IPS-15b (cell line): Measurements from ENCODE around the gene NFX1.

ENCODE experiments used
- H3K27me3 ChIP-seq: one replicate; pipeline ENCODE4 v1.6.1; 2013; ENCODE audit warnings: low read length; ENCODE audit not compliant: control insufficient read depth, insufficient read depth
- H3K36me3 ChIP-seq: one replicate; pipeline ENCODE4 v1.6.1; 2013; ENCODE audit warnings: low read length; ENCODE audit not compliant: control insufficient read depth, insufficient read depth
- H3K4me1 ChIP-seq: one replicate; pipeline ENCODE4 v1.6.1; 2013; ENCODE audit warnings: mild to moderate bottlenecking, low read length; ENCODE audit not compliant: control insufficient read depth, insufficient read depth
- H3K4me3 ChIP-seq: one replicate; pipeline ENCODE4 v1.5.1; 2013; ENCODE audit warnings: low read depth, low read length
- H3K9ac ChIP-seq: one replicate; pipeline ENCODE4 v1.6.1; 2013; ENCODE audit warnings: low read depth, mild to moderate bottlenecking, low read length
- H3K9me3 ChIP-seq: one replicate; pipeline ENCODE4 v1.6.1; 2013; ENCODE audit warnings: mild to moderate bottlenecking, low read length; ENCODE audit not compliant: control insufficient read depth, insufficient read depth

NFX1 gene

GRCh38 chr9:33293782-33294181, 3.5 kb downstream of the NFX1 start:
- Histone ChIP-seq H3K36me3 (peaks cover 18% of the 10 kb centered on the region), H3K9ac (no peak overlapping the region), H3K9me3 (no peaks in the 10 kb centered on the region), H3K4me3 (no peak overlapping the region), H3K4me1 (no peaks in the 10 kb centered on the region), H3K27me3 (no peaks in the 10 kb centered on the region)

DNA sequence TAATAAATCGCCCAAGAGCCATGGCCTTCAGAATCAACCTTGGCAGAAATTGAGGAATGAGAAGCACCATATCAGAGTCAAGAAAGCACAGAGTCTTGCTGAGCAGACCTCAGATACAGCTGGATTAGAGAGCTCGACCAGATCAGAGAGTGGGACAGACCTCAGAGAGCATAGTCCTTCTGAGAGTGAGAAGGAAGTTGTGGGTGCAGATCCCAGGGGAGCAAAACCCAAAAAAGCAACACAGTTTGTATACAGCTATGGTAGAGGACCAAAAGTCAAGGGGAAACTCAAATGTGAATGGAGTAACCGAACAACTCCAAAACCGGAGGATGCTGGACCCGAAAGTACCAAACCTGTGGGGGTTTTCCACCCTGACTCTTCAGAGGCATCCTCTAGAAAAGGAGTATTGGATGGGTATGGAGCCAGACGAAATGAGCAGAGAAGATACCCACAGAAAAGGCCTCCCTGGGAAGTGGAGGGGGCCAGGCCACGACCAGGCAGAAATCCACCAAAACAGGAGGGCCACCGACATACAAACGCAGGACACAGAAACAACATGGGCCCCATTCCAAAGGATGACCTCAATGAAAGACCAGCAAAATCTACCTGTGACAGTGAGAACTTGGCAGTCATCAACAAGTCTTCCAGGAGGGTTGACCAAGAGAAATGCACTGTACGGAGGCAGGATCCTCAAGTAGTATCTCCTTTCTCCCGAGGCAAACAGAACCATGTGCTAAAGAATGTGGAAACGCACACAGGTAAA, 4.5 kb downstream of the NFX1 start:
- H3K36me3 ChIP-seq = peaks cover 18% of the 10 kb centered on the region
- H3K4me3 ChIP-seq = no peak overlapping the region
- H3K27me3 ChIP-seq = no peaks in the 10 kb centered on the region
- no peaks in the 10 kb centered on the region for H3K4me1 ChIP-seq
- no peaks in the 10 kb centered on the region for H3K9me3 ChIP-seq
- H3K9ac ChIP-seq = no peak overlapping the region

GRCh38 chr9:33295571-33295970, 5.3 kb downstream of the NFX1 start:
- H3K4me1 ChIP-seq = no peaks in the 10 kb centered on the region
- no peaks in the 10 kb centered on the region for H3K27me3 ChIP-seq
- H3K36me3 ChIP-seq = peaks cover 18% of the 10 kb centered on the region
- no peak overlapping the region for H3K9ac ChIP-seq
- no peak overlapping the region for H3K4me3 ChIP-seq
- H3K9me3 ChIP-seq = no peaks in the 10 kb centered on the region

DNA sequence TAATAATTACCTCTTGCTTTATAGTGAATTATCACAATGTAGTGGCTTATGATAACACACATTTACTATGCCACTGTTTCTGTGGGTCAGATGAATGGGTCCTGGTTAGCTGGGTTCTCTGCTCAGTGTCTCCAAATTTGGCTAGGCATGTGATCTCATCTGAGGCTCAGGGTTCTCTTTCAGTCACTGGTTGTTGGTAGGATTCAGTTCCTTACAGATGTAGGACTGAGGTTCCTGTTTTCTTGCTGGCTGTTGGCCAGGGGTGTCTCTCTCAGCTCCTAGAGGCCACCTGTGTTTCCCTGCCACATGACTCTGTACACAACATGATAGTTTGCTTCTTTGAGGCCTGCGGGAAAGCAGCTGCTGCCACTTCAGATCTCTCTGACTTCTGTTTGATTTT, 7.1 kb downstream of the NFX1 start:
- Histone ChIP-seq H3K27me3 (no peaks in the 10 kb centered on the region), H3K4me3 (no peak overlapping the region), H3K9me3 (no peaks in the 10 kb centered on the region), H3K9ac (no peak overlapping the region), H3K36me3 (peaks cover 18% of the 10 kb centered on the region), H3K4me1 (no peaks in the 10 kb centered on the region)

DNA sequence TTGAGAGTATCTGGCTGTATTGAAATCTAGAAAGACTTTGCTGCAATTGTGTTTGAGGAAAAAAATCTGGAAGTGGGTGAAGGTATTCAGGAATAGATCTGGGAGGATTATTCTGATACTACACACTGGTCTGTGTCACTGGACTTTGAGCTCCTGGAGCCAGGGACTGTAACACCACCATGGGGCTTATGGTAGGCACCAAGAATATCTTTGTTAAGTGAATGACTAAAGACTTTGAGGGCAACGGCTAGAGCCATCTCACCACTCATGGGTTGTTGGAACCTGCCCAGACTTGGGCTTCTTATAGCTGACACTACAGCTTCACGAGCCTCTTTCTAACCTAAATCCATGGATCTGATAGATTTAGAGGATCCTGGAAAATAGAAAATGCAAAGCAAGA, 10.2 kb downstream of the NFX1 start:
- Histone ChIP-seq H3K36me3 (peaks cover 25% of the 10 kb centered on the region), H3K4me3 (no peak overlapping the region), H3K9ac (no peak overlapping the region), H3K4me1 (no peaks in the 10 kb centered on the region), H3K9me3 (no peaks in the 10 kb centered on the region), H3K27me3 (no peaks in the 10 kb centered on the region)

GRCh38 chr9:33304362-33304761, 14.0 kb downstream of the NFX1 start:
- peaks cover 27% of the 10 kb centered on the region for H3K36me3 ChIP-seq
- H3K27me3 ChIP-seq = no peaks in the 10 kb centered on the region
- H3K4me1 ChIP-seq = no peaks in the 10 kb centered on the region
- no peaks in the 10 kb centered on the region for H3K9me3 ChIP-seq
- no peak overlapping the region for H3K9ac ChIP-seq
- no peak overlapping the region for H3K4me3 ChIP-seq

DNA sequence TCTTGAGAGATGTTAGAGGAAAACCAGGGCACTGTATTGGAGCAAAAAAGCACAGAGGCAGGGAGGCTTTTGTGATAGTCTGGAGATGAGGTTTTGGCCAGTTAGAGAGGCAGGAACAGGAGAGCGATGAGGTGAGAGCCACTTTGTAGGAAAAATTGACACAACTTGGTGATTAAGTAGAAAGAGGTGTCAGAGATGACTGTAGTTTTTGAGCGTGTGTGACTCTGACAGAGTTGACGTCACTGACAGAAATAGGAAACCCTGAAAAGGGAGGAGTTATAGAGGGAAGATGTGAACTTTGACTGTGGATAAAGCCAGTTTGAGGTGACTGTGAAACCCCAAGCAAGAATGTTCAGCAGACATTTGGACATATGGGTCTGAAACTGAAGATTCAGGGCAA, 15.7 kb downstream of the NFX1 start:
- no peaks in the 10 kb centered on the region for H3K9me3 ChIP-seq
- H3K9ac ChIP-seq = no peak overlapping the region
- H3K36me3 ChIP-seq = peaks cover 27% of the 10 kb centered on the region
- H3K27me3 ChIP-seq = no peaks in the 10 kb centered on the region
- no peaks in the 10 kb centered on the region for H3K4me1 ChIP-seq
- H3K4me3 ChIP-seq = no peak overlapping the region

DNA sequence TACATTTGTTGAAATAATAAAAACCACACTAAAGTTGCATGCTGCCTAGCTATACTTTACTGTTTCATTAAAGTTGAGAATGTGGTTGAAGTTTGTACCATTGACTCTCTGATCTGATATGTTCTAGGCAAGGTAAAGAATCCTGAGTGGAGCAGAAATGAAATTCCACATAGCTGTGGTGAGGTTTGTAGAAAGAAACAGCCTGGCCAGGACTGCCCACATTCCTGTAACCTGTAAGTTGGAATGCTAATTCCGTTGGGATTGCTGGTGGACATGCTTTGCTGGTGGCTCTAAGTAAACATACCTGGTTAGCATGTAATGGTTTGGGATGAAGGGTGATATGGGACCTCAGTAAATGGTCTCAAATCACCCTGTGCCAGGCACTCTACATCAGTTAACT, 16.8 kb downstream of the NFX1 start:
- Histone ChIP-seq H3K4me1 (no peaks in the 10 kb centered on the region), H3K4me3 (no peak overlapping the region), H3K9ac (no peak overlapping the region), H3K27me3 (no peaks in the 10 kb centered on the region), H3K9me3 (no peaks in the 10 kb centered on the region), H3K36me3 (peaks cover 27% of the 10 kb centered on the region)

DNA sequence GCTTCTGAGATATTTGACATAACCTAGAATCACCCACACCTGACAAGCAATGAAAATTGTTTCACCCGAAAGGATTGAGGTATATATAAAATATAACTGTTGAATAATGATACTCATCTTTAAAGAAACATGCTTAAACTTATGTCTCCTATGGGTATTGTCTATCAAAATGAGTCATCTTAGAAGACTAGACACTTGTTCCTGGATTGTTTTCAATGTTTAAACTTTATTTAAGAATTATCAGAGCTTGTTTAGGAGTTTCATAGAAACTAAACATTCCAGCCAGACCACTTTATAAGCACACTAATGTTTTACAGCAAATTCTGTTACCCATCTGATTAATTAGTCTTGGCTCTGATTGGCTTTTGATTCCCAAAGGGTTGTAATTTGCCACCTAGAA, 19.6 kb downstream of the NFX1 start:
- H3K4me3 ChIP-seq = no peak overlapping the region
- no peaks in the 10 kb centered on the region for H3K4me1 ChIP-seq
- no peaks in the 10 kb centered on the region for H3K9me3 ChIP-seq
- peaks cover 30% of the 10 kb centered on the region for H3K36me3 ChIP-seq
- H3K9ac ChIP-seq = no peak overlapping the region
- no peaks in the 10 kb centered on the region for H3K27me3 ChIP-seq

DNA sequence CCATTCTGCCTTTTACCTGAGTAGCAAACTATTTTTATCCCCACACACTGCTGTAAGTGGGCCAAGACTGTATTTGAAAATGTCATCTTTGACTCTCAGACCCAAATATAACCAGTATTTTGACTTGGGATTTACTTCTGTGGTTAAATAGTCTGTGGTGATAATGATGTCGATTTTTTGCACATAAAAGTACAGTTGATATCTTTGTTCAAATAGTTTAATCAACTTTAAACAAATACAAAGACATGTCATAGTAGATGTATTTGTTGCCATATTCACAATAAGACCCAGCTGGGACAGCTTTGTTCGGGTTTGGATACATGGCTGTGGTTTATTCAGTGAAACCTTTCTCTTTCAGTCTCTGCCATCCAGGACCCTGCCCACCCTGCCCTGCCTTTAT, 20.4 kb downstream of the NFX1 start:
- H3K4me1 ChIP-seq = no peaks in the 10 kb centered on the region
- peaks cover 23% of the 10 kb centered on the region for H3K36me3 ChIP-seq
- H3K4me3 ChIP-seq = no peak overlapping the region
- H3K9me3 ChIP-seq = no peaks in the 10 kb centered on the region
- no peaks in the 10 kb centered on the region for H3K27me3 ChIP-seq
- no peak overlapping the region for H3K9ac ChIP-seq

DNA sequence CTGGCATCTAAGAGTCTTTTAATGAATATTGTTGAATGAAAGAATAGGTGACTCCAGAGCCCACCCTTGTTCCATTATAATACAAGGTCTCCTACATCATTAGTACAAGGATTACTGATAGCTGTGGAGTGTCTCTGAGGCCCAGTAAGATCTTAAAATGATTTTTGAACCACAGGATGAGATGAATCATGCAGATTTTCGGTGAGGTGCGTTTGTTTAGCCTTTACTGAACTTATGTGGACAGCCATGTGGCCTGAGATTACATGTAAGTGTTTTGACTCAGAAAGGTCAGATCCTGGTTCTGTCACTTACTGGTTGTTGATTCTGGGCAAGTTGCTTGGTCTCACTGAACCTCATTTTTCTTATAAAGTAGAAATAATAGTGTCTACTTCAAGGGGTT, 21.6 kb downstream of the NFX1 start:
- no peaks in the 10 kb centered on the region for H3K4me1 ChIP-seq
- H3K9me3 ChIP-seq = no peaks in the 10 kb centered on the region
- no peak overlapping the region for H3K4me3 ChIP-seq
- no peak overlapping the region for H3K9ac ChIP-seq
- H3K36me3 ChIP-seq = peaks cover 18% of the 10 kb centered on the region
- H3K27me3 ChIP-seq = no peaks in the 10 kb centered on the region

- Histone ChIP-seq H3K9ac (no peak overlapping the region), H3K4me1 (no peaks in the 10 kb centered on the region), H3K27me3 (no peaks in the 10 kb centered on the region), H3K36me3 (peaks cover 19% of the 10 kb centered on the region), H3K4me3 (no peak overlapping the region), H3K9me3 (no peaks in the 10 kb centered on the region)
These were observed 25.1 kb downstream of the NFX1 start for GRCh38 chr9:33315371-33315770.
